Transverse colon (tissue), 4 donors: ENCODE measurements around the gene DOCK1. TPM values are rescaled to one million over a fixed set of nuclear protein-coding genes. Genes with fewer than 3 reads are reported as not detected.

Experiments used
- DNase-seq: peaks from one replicate; pipeline ENCODE4 v3.0.0-alpha.2; 2019
- H3K27ac ChIP-seq, 4 donors: fragments of 200-600 bp; sonication (generic); 2 replicates each; pipeline ENCODE4 v1.5.1; 2016 to 2018; ENCODE audit warnings: inconsistent platforms in 4 of 4
- H3K27me3 ChIP-seq: fragments of 200-600 bp; sonication (generic); 2 replicates; pipeline ENCODE4 v1.5.1; 2017; ENCODE audit warnings: inconsistent platforms
- H3K36me3 ChIP-seq, 4 donors: fragments of 200-600 bp; sonication (generic); 2 replicates each; pipeline ENCODE4 v1.5.1; 2017 to 2019; ENCODE audit warnings: inconsistent platforms in 4 of 4
- H3K4me1 ChIP-seq, 4 donors: fragments of 200-600 bp; sonication (generic); 2 replicates each; pipeline ENCODE4 v1.5.1; 2017 to 2020; ENCODE audit warnings: inconsistent platforms in 4 of 4
- H3K4me3 ChIP-seq, 4 donors: fragments of 200-600 bp; sonication (generic); 1 replicate in 1 of 4; 2 replicates in 3 of 4; pipeline versions ENCODE4 v1.5.1 to v1.6.1; 2017 to 2019; ENCODE audit warnings: inconsistent platforms in 4 of 4
- H3K9me3 ChIP-seq, 2 donors: fragments of 200-600 bp; sonication (generic); 2 replicates each; pipeline ENCODE4 v1.5.1; 2017 to 2019; ENCODE audit warnings: inconsistent platforms in 2 of 2
- CTCF ChIP-seq, 5 experiments: fragments of 200-600 bp in 3 of 5; fragments of 450-650 bp in 2 of 5; sonication (generic) in 3 of 5; IDR thresholded peaks; 1 replicate in 2 of 5; 2 replicates in 3 of 5; pipeline ENCODE4 v1.5.1; 2016 to 2017; ENCODE audit warnings: antibody characterized with exemption in 5 of 5, inconsistent platforms in 3 of 5, mild to moderate bottlenecking in 2 of 5, moderate library complexity in 1 of 5
- EP300 ChIP-seq: sonication (generic); formaldehyde crosslinking; IDR thresholded peaks from one replicate; pipeline ENCODE4 v1.6.1; 2017; ENCODE audit warnings: antibody characterized with exemption, low read depth
- POLR2A ChIP-seq: fragments of 450-650 bp; IDR thresholded peaks from one replicate; pipeline ENCODE4 v1.6.1; 2016; ENCODE audit warnings: antibody characterized with exemption, mild to moderate bottlenecking, moderate library complexity
- POLR2AphosphoS5 ChIP-seq, 3 donors: sonication (generic); formaldehyde crosslinking; IDR thresholded peaks; one replicate each; pipeline ENCODE4 v1.6.1; 2016; ENCODE audit warnings: antibody characterized with exemption in 3 of 3
- WGBS, 2 donors: methylation state at CpG; one replicate each; pipeline ENCODE4 v1.1.5; 2018; ENCODE audit warnings: low coverage in 1 of 2; 5-methylcytosine and 5-hydroxymethylcytosine counted together
- in situ Hi-C, 4 donors: fragments of 200-750 bp; cut with MboI; loops; one replicate each; pipeline versions ENCODE4 v1.15.0 to v1.15.1; 2017; ENCODE audit warnings: low sequenced_read_pairs in 3 of 4, low pct_ligation_motif_present in 1 of 4, low pct_unique_long_range_greater_than_20kb in 1 of 4
- intact Hi-C: fragments of 100-400 bp; cut with DNase I; formaldehyde crosslinking; loops from one replicate; pipeline ENCODE4 v1.15.1; 2023; ENCODE audit warnings: low total_unique reads
- total RNA-seq, 4 donors: library from RNA; depleted of rRNA; stranded (reverse); fragments of >200 nt; gene quantifications; one replicate each; pipeline ENCODE4 v1.1.0, GENCODE V29; 2016

Gene DOCK1
- total RNA-seq, 4 donors from 2014 or later: 75.1 to 200 (median 92.5) TPM

GRCh38 chr10:127410030-127410429 lies 504.8 kb downstream of the DOCK1 start:
- Histone ChIP-seq H3K9me3 (no peaks in the 10 kb centered on the region), H3K27me3 (no peaks in the 10 kb centered on the region), H3K27ac (no peak overlapping the region), H3K4me3 (no peak overlapping the region), H3K4me1 (no peaks in the 10 kb centered on the region), H3K36me3 (peaks cover 0 to 5% (median 0%) of the 10 kb centered on the region in 4 donors)
- no peak for TF ChIP-seq CTCF (IDR thresholded peaks at IDR 0.05)
- intact Hi-C loops: no loop called here
- WGBS, 2 donors: 76 to 92% methylated on average over 7 to 9 of the region's 9 CpGs
- DNase-seq: no peak
- in situ Hi-C loops: no loop called here

GRCh38 chr10:127411062-127411461 lies 505.8 kb downstream of the DOCK1 start:
- peaks cover 0 to 5% (median 0%) of the 10 kb centered on the region in 4 donors for H3K36me3 ChIP-seq
- H3K4me3 ChIP-seq: no peak overlapping the region
- H3K4me1 ChIP-seq: no peaks in the 10 kb centered on the region
- no peak for TF ChIP-seq POLR2A
- TF ChIP-seq EP300: no peak
- no peak for TF ChIP-seq POLR2AphosphoS5 (IDR thresholded peaks at IDR 0.05)
- TF ChIP-seq CTCF (IDR thresholded peaks at IDR 0.05): no peak
- WGBS, 2 donors: 94% methylated on average over 10 of the region's 10 CpGs; no CpG with 5 or more reads in 1 of the 2 donors
- no peaks in the 10 kb centered on the region for H3K27me3 ChIP-seq
- no peak for DNase-seq
- in situ Hi-C loops: no loop called here
- intact Hi-C loops: no loop called here
- H3K9me3 ChIP-seq: no peaks in the 10 kb centered on the region
- H3K27ac ChIP-seq: no peak overlapping the region

GRCh38 chr10:127413326-127413725 lies 508.1 kb downstream of the DOCK1 start:
- H3K9me3 ChIP-seq: no peaks in the 10 kb centered on the region
- no peaks in the 10 kb centered on the region for H3K4me1 ChIP-seq
- intact Hi-C loops (no loop called here), in situ Hi-C loops (no loop called here)
- H3K4me3 ChIP-seq: no peak overlapping the region
- no peaks in the 10 kb centered on the region for H3K27me3 ChIP-seq
- WGBS, 2 donors: 87 to 92% methylated on average over 3 to 11 of the region's 11 CpGs
- peaks cover 0 to 5% (median 0%) of the 10 kb centered on the region in 4 donors for H3K36me3 ChIP-seq
- no peak for DNase-seq
- TF ChIP-seq POLR2A (no peak), POLR2AphosphoS5 (IDR thresholded peaks at IDR 0.05) (no peak), CTCF (IDR thresholded peaks at IDR 0.05) (no peak)
- H3K27ac ChIP-seq: no peak overlapping the region

GRCh38 chr10:127414024-127414423 lies 508.8 kb downstream of the DOCK1 start:
- intact Hi-C loops (no loop called here), in situ Hi-C loops (no loop called here)
- 79 to 88% methylated on average over 2 to 9 of the region's 9 CpGs for WGBS, 2 donors
- H3K4me1 ChIP-seq: no peaks in the 10 kb centered on the region
- no peak overlapping the region for H3K4me3 ChIP-seq
- H3K36me3 ChIP-seq: peaks cover 0 to 5% (median 0%) of the 10 kb centered on the region in 4 donors
- no peaks in the 10 kb centered on the region for H3K27me3 ChIP-seq
- no peaks in the 10 kb centered on the region for H3K9me3 ChIP-seq
- DNase-seq: no peak
- no peak for TF ChIP-seq CTCF (IDR thresholded peaks at IDR 0.05)
- no peak for TF ChIP-seq EP300
- TF ChIP-seq POLR2AphosphoS5 (IDR thresholded peaks at IDR 0.05): no peak
- TF ChIP-seq POLR2A: no peak
- no peak overlapping the region for H3K27ac ChIP-seq
